GM21723 (cell line): ENCODE results near the gene RABGAP1L.

ENCODE experiments used
- ATAC-seq: cut with Tn5 transposase; IDR thresholded peaks from one replicate; pipeline ENCODE4 v1.9.1; 2021; ENCODE audit warnings: mild to moderate bottlenecking, moderate library complexity; ENCODE audit not compliant: unreplicated experiment

RABGAP1L gene

DNA sequence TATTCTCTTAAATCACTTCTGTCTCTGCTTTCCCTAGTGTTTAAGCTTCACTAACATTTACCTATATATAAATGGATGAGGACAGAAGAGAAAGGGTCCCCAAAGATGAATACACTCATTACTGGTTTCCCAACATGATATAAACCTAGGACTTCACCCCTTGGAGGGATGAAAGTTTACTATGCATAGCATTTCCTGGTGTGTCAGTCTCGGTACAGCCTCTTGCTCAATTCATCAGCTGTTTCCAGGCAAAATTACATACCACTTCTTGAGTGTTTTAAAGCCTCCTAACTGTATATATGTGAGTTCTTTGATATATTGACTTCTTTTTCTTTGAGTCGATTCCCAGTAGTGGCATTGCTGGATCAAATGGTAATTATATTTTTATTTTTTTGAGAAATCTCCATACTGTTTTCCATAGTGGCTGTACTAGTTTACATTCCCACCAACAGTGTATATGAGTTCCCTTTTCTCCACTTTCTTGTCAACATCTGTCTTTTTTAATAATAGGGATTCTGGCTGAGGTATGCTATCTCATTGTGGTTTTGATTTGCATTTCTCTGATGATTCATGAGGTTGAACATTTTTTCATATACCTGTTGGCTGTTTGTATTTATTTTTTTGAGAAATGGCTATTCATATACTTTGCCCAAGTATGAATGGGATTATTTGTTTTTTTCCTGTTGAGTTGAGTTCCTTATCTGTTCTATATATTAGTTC, 581.1 kb downstream of the RABGAP1L start:
- no peak for ATAC-seq

DNA sequence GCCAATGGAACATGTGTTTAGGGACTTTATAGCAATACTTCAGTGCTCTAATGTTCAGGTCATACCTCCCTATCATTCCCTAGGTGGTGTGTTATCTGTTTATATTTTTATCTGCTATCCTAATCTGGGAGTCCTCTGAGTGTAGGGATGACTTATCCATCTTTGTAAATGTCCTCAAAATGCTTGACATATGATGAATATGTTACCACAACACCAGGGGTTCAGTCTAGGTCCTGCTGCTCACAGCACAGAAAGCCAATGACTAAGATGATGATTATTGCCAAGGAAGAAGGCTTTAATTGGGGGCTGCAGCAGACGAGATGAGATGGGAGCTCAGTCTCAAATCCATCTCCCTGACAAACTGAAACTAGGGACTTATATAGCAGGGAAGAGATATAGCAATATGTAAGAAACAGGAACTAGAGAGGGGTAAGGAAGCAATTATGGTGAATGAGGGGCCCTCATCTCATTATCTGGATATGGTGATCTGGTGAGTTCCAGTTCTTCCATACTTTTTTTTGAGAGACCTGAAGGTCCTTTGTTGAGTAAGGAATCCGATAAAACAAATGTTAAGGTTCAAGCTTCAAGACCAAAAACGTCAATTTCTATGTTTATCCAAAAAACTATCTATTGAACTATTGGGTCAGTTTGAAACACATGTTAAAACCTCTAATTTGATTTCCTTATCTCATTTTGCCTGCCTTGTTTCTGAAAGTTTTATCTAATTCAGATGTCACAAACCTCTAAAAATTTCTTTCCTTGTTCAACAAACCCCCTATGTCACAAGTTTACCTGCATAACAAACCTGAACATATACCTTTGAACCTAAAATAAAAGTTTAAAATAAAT, 583.7 kb downstream of the RABGAP1L start:
- no peak for ATAC-seq

DNA sequence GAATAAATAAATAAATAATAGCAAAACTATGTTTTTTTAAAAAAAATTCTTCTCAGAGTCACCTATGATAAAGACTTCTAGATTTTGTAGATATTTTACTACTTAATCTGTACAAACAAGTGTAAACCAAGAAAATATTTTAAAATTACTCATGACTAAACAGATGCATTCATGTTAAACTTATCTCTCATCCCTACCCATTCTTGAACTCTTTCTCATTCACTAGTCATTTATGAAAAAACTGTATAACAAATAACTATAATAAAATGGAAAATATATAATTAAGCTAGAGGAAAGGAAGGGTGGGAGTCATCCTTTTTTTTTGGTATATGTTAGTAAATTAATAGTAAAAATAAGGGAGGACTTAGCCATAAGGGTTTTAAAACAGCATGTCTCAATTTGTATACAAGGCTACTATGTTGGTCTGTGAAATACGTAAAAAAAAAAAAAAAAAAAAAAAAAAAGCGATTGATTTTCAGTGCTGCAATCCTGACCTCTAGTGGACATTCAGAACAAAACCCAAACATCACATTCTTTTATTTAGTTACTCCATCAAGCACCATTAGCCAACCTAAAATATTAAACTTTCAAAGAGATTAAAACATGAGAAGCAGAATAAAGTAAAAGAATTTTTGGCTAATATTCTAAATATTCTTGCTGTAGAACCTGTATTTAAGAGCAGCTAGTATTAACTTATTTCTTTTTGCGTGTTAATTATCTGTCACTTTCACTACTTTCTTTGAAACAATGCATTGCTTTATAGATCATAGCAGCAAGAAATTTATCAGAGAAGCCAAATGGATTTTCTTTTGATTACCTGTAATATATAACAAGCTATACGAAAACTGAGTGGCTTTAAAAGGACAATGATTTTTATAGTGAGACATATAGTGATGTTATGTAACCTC, 584.6 kb downstream of the RABGAP1L start:
- ATAC-seq, result no peak

GRCh38 chr1:174744886-174745285, 585.6 kb downstream of the RABGAP1L start:
- ATAC-seq, result no peak

DNA sequence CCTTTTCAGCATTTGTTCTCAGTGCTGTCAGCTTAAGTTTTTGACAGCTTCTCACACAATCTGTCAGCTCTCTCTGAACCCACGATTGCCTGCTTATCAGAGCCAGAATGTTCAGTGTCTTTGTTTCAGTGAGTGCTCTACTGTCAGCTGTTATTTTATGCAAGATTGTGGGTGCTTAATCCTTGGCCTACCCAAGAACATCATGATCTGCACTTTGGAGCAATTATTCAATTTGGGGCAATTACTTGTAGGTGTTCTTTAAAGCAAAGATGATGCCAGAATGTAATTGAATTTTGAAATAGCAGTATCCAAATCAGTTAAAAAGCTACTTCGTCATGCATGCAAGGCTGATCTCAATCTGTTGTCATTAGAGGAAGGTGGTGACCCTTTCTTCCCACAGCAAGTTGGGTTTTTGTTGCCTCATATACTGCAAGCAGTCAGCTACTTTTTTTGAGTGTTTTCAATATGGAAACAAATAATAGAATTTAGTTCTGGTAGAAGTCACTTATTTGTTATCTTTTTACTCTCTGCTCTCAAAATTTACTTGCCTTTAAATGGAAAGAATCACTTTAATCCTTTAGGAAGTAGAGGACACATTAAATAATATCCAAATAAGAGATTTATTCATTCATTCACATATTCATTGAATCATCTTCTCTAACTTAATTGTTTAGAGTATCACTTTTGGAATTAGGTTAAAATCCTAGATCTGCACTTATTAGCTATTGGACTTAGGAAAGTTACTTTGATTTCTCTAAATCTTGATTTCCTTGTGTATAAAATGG, 586.9 kb downstream of the RABGAP1L start:
- no peak for ATAC-seq

DNA sequence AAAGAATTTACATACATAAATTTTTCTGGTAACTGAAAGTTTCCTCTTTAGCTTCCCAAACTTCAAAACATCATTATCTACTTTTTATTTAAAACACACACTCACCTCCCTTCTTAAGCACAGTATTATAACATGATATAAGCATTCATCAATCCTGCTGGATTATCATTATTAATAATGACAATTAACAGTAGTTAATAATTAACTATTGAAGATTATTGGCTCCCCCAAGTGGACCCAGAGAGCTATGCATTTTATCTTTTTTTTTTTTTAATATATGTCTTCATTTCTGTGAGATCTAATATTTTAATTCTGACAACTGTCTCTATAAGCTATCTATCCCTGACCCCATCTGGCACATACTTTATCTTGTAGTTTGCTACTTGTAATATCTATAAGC, 588.3 kb downstream of the RABGAP1L start:
- ATAC-seq, result no peak

- no peak for ATAC-seq
Observed at GRCh38 chr1:174748586-174748985, 589.3 kb downstream of the RABGAP1L start.

DNA sequence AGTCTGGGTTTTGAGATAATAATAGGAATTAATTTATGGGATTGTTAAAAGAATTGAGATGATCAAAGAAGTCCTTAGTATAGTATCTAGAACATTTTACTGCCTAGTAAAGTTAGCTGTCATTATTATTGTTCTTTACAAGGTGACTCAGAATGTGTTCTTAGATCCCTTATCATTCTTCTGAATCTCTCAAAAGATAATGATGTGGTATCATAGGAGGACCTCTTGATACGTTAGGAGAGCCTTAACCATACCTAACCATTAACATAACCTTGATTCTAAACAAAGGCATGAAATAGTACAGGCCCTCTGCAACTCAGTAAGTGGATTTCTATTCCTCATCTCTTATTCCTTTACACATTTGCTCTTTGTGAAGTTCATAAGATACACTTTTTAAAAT, 593.8 kb downstream of the RABGAP1L start:
- ATAC-seq, result no peak

DNA sequence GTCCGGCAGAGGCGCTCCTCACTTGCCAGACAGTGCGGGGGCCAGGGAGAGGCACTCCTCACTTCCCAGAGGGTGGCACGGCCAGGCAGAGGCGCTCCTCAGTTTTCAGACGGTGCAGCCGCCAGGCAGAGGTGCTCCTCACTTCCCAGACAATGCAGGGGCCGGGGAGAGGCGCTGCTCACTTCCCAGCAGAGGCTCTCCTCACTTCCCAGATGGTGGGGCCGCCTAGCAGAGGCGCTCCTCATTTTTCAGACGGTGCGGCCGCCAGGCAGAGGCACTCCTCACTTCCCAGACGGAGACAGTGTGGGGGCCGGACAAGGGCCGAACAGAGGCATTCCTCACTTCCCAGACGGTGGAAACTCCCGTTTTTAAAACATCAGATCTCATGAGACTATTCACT, 602.0 kb downstream of the RABGAP1L start:
- ATAC-seq, result no peak

DNA sequence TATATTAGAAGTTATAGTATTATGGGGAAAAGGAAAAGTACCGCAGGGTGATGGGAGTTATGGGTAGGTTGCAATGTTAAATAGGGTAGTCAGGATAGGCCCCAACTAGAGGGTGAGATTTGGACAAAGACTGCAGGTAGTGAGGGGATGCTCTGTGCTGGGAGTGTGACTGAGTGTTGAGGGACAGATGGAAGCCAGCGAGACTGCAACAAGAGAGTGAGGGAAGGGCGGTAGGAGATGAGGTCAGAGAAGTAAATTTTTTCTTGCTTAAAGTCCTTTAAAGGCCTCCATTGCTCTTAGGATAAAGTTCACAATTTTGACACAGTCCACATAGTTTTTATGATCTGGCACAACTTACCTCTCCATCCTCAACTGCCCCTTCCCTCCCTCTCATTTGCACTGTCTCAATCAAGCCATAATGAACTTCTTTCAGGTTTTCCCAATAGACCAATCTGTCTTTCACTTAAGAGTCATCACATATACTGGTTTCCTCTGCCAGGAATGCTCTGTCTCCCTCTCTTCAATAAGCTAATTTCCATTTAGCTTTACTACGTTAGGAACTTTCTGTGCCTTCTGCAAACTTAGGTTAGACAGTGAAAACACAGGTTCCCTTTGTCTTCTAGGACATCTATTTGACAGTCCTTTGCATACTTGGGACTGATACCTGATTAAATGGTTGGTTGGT, 602.7 kb downstream of the RABGAP1L start:
- ATAC-seq, result no peak

GRCh38 chr1:174764191-174764590, 604.9 kb downstream of the RABGAP1L start:
- no peak for ATAC-seq

DNA sequence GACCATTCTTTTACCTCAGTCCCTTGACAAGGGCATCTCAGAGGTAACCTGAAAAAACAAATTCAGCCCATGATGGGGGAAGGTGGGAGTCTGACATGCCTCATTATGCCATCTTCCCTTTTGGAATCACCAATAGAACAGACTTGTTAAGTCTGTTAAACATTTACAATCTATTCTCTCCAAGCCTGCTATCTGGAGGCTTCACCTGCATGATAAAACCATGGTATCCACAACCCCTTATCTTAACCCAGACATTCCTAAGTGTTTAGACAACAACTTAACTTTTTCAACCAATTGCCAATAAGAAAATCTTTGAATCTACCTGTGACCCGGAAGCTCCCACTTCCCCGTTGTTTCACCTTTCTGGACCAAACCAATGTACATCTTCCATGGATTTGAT, 607.4 kb downstream of the RABGAP1L start:
- ATAC-seq, result no peak

GRCh38 chr1:174768516-174768915, 609.2 kb downstream of the RABGAP1L start:
- no peak for ATAC-seq

- ATAC-seq, result no peak
Observed at GRCh38 chr1:174768949-174769348, 609.6 kb downstream of the RABGAP1L start.

- no peak for ATAC-seq
Observed at GRCh38 chr1:174769961-174770549, 610.7 kb downstream of the RABGAP1L start.

DNA sequence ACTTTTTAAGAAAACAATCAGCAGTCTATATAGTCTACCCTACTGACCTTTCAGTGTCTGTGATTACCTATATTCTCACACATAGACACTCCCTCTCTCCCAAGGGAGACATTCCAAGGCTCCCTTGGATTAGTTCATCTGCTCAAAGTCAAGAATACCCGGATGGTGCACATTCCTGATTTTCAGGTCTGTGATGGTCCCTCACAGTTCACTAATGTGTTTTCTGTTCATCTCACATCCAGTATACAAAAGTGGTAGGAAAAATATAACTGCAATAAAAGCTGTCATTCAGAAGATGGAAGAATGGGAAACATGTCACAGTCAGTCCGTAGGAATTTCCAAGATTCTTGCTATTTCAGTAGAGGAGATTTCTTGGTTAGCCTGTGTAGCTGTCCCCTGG, 616.3 kb downstream of the RABGAP1L start:
- no peak for ATAC-seq

DNA sequence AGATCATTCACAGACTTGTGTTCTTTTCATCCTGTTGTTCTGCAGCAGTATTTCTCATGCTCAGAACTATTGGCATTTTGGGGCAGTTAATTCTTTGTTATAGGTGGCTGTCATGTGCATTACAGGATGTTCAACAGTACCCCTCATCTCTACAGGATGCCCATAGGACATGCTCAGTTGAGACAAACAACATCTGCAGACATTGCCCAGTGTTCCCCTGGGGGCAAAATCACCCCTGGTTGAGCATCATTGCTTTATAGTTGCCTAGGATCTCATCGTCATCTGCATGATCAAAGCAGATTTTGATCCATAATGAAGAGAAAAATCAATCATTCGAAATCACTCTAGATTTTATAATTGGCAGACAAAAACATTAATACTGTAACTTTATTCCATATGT, 617.9 kb downstream of the RABGAP1L start:
- no peak for ATAC-seq

- ATAC-seq, result no peak
Observed at GRCh38 chr1:174785510-174785909, 626.2 kb downstream of the RABGAP1L start.

- ATAC-seq, result no peak
Observed at GRCh38 chr1:174786358-174786757, 627.0 kb downstream of the RABGAP1L start.

DNA sequence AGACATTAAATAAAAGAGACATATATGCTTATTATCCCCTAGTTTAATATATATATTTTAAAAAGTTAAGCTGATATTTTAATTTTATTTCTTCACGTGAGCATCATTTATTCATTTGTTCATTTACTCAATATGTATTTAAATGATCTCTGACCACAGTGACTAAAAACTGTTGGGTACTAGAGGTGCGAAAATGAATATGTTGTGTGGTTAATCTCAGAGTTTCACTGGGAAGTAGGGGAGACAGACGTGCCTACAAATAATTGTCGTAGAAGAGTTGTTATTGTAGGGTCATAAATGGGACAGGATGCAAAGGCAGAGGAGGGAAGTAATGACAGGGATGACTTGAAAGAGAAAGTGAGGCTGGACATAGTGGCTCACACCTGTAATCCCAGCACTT, 627.4 kb downstream of the RABGAP1L start:
- ATAC-seq, result peak; percentile 72
